ENCODE data around the gene ADCY3. TPM values are rescaled to one million over a fixed set of nuclear protein-coding genes. Genes with fewer than 3 reads are reported as not detected.
A peak's percentile ranks its signal among the peaks of the same experiment; 100 is the strongest.

The ADCY3 gene
- total and polyA plus RNA-seq, 9 of the 15 experiments (the other 6 are each of a cell fraction or from before 2014, with no cell fraction given): 1.5 to 54.8 (median 26.3) TPM

DNA sequence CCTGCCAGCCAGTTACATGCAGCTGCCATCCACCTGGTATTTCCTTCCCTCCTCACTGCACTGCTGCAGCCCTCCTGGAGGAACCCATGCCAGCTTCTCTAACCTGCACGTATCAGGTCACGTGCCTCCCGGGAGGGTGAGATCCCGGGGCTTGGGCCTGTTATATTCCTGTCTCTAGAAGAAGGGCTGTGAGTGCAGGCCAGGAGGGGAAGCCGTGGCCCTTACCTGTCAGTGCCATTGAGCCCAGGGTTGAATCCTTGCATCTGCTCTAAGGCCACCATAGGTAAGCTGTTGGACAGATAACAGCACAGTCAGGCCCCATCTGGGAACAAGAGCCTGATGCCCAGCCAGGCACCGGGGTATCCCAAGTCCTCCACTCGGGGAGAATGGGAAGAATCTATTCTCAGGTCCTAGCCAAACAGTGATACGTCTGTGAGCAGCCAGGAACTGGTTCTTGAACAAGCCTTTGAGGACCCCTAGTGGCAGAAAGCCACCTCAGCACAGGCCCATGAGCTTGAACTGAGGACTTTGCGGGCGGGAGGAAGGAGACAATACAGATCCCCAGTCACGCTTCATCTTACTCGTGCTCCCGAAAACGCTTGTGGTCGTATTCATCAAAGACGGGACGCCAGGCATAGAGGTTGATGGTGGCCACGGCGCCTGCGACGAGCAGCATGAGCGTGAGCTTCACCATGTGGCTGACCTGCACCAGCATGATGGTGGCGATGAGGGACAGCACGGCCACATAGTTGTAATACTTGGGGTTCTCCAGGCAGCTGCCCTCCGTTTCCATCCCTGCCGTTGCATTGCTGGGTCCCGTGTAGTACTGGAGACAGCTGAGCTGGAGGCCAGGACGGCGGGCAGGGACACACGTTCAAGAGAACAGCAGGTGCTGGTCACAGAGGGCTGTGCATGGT lies 92.5 kb downstream of the ADCY3 start (continued):
- TF ChIP-seq, protein P1, sequence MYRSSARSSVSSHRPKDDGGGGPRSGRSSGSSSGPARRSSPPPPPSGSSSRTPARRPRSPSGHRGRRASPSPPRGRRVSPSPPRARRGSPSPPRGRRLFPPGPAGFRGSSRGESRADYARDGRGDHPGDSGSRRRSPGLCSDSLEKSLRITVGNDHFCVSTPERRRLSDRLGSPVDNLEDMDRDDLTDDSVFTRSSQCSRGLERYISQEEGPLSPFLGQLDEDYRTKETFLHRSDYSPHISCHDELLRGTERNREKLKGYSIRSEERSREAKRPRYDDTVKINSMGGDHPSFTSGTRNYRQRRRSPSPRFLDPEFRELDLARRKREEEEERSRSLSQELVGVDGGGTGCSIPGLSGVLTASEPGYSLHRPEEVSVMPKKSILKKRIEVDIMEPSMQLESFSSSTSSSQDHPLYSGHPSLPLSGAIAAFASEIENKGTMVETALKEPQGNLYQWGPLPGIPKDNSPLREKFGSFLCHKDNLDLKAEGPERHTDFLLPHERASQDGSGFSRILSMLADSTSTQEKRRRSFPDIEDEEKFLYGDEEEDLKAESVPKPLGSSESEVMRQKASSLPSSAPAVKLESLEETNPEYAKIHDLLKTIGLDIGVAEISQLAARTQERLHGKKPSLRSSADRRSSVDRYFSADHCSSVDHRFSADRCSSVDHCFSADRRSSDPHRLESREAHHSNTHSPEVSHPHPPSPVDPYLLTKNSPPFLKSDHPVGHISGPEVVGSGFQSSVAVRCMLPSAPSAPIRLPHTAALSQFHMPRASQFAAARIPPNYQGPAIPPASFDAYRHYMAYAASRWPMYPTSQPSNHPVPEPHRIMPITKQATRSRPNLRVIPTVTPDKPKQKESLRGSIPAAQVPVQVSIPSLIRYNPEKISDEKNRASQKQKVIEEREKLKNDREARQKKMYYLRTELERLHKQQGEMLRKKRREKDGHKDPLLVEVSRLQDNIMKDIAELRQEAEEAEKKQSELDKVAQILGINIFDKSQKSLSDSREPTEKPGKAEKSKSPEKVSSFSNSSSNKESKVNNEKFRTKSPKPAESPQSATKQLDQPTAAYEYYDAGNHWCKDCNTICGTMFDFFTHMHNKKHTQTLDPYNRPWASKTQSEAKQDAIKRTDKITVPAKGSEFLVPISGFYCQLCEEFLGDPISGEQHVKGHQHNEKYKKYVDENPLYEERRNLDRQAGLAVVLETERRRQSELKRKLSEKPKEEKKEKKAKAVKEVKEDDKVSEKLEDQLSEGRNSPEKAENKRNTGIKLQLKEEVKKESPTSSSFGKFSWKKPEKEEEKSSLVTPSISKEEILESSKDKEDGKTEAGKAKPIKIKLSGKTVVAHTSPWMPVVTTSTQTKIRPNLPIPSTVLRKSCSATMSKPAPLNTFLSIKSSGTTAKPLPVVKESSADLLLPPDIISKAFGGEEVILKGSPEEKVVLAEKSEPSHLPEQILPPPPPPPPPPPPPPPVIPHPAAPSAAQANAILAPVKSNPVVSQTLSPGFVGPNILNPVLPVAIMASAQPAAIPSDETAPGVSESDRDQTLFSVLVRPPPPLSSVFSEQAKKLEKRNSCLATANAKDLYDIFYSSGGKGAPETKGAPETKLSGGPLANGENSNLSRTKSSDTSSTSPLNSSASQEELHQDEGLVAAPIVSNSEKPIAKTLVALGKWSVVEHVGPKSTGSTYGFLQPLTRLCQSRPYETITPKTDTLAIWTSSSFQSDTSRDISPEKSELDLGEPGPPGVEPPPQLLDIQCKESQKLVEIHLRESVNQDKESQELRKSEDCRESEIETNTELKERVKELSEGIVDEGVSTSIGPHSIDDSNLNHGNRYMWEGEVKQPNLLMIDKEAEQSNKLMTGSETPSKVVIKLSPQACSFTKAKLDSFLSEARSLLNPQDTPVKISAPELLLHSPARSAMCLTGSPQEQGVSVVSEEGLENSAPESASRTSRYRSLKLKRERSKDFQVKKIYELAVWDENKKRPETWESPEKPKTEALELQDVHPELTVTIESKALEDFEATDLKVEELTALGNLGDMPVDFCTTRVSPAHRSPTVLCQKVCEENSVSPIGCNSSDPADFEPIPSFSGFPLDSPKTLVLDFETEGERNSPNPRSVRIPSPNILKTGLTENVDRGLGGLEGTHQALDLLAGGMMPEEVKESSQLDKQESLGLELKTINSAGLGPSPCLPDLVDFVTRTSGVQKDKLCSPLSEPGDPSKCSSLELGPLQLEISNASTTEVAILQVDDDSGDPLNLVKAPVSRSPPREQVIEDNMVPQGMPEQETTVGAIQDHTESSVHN (IDR thresholded peaks at IDR 0.05; ENCODE audit: borderline replicate concordance in 1 of 2, low read depth in 1 of 2): no peak
- TF ChIP-seq ZNF316 (IDR thresholded peaks at IDR 0.05) (no peak), SMAD1 (IDR thresholded peaks at IDR 0.05; ENCODE audit: low read depth, low read length, partially characterized antibody) (no peak), JUND (IDR thresholded peaks at IDR 0.05; ENCODE audit: borderline replicate concordance, low read depth, low read length) (peak; percentile 35; the same call in 1 of the 2 replicates), JUND (tag; IDR thresholded peaks at IDR 0.05; ENCODE audit: borderline replicate concordance, low read depth, low read length) (no peak; the same call in 2 of the 3 replicates)
- TF ChIP-seq, protein P2, sequence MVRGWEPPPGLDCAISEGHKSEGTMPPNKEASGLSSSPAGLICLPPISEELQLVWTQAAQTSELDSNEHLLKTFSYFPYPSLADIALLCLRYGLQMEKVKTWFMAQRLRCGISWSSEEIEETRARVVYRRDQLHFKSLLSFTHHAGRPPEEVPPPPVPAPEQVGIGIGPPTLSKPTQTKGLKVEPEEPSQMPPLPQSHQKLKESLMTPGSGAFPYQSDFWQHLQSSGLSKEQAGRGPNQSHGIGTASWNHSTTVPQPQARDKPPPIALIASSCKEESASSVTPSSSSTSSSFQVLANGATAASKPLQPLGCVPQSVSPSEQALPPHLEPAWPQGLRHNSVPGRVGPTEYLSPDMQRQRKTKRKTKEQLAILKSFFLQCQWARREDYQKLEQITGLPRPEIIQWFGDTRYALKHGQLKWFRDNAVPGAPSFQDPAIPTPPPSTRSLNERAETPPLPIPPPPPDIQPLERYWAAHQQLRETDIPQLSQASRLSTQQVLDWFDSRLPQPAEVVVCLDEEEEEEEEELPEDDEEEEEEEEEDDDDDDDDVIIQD (CRISPR knock-in tag; IDR thresholded peaks at IDR 0.05): no peak
